Transverse colon (tissue), 4 donors: ENCODE measurements around the gene RHOB. TPM values are rescaled to one million over a fixed set of nuclear protein-coding genes. Genes with fewer than 3 reads are reported as not detected.
A peak's percentile ranks its signal among the peaks of the same experiment; 100 is the strongest.

Experiments
- DNase-seq: peaks from one replicate; pipeline ENCODE4 v3.0.0-alpha.2; 2019
- H3K27ac ChIP-seq, 4 donors: fragments of 200-600 bp; sonication (generic); 2 replicates each; pipeline ENCODE4 v1.5.1; 2016 to 2018; ENCODE audit warnings: inconsistent platforms in 4 of 4
- H3K27me3 ChIP-seq: fragments of 200-600 bp; sonication (generic); 2 replicates; pipeline ENCODE4 v1.5.1; 2017; ENCODE audit warnings: inconsistent platforms
- H3K36me3 ChIP-seq, 4 donors: fragments of 200-600 bp; sonication (generic); 2 replicates each; pipeline ENCODE4 v1.5.1; 2017 to 2019; ENCODE audit warnings: inconsistent platforms in 4 of 4
- H3K4me1 ChIP-seq, 4 donors: fragments of 200-600 bp; sonication (generic); 2 replicates each; pipeline ENCODE4 v1.5.1; 2017 to 2020; ENCODE audit warnings: inconsistent platforms in 4 of 4
- H3K4me3 ChIP-seq, 4 donors: fragments of 200-600 bp; sonication (generic); 1 replicate in 1 of 4; 2 replicates in 3 of 4; pipeline versions ENCODE4 v1.5.1 to v1.6.1; 2017 to 2019; ENCODE audit warnings: inconsistent platforms in 4 of 4
- H3K9me3 ChIP-seq, 2 donors: fragments of 200-600 bp; sonication (generic); 2 replicates each; pipeline ENCODE4 v1.5.1; 2017 to 2019; ENCODE audit warnings: inconsistent platforms in 2 of 2
- CTCF ChIP-seq, 5 experiments: fragments of 200-600 bp in 3 of 5; fragments of 450-650 bp in 2 of 5; sonication (generic) in 3 of 5; IDR thresholded peaks; 1 replicate in 2 of 5; 2 replicates in 3 of 5; pipeline ENCODE4 v1.5.1; 2016 to 2017; ENCODE audit warnings: antibody characterized with exemption in 5 of 5, inconsistent platforms in 3 of 5, mild to moderate bottlenecking in 2 of 5, moderate library complexity in 1 of 5
- EP300 ChIP-seq: sonication (generic); formaldehyde crosslinking; IDR thresholded peaks from one replicate; pipeline ENCODE4 v1.6.1; 2017; ENCODE audit warnings: antibody characterized with exemption, low read depth
- POLR2A ChIP-seq: fragments of 450-650 bp; IDR thresholded peaks from one replicate; pipeline ENCODE4 v1.6.1; 2016; ENCODE audit warnings: antibody characterized with exemption, mild to moderate bottlenecking, moderate library complexity
- POLR2AphosphoS5 ChIP-seq, 3 donors: sonication (generic); formaldehyde crosslinking; IDR thresholded peaks; one replicate each; pipeline ENCODE4 v1.6.1; 2016; ENCODE audit warnings: antibody characterized with exemption in 3 of 3
- WGBS, 2 donors: methylation state at CpG; one replicate each; pipeline ENCODE4 v1.1.5; 2018; ENCODE audit warnings: low coverage in 1 of 2; 5-methylcytosine and 5-hydroxymethylcytosine counted together
- in situ Hi-C, 4 donors: fragments of 200-750 bp; cut with MboI; loops; one replicate each; pipeline versions ENCODE4 v1.15.0 to v1.15.1; 2017; ENCODE audit warnings: low sequenced_read_pairs in 3 of 4, low pct_ligation_motif_present in 1 of 4, low pct_unique_long_range_greater_than_20kb in 1 of 4
- intact Hi-C: fragments of 100-400 bp; cut with DNase I; formaldehyde crosslinking; loops from one replicate; pipeline ENCODE4 v1.15.1; 2023; ENCODE audit warnings: low total_unique reads
- total RNA-seq, 4 donors: library from RNA; depleted of rRNA; stranded (reverse); fragments of >200 nt; gene quantifications; one replicate each; pipeline ENCODE4 v1.1.0, GENCODE V29; 2016

The RHOB gene
- total RNA-seq, 4 donors from 2014 or later, result 360 to 732 (median 532) TPM

- no peak for TF ChIP-seq EP300
- Histone ChIP-seq H3K36me3 (no peaks in the 10 kb centered on the region), H3K9me3 (no peaks in the 10 kb centered on the region), H3K4me1 (peaks cover 15 to 38% (median 24%) of the 10 kb centered on the region in 4 donors), H3K27ac (no peak overlapping the region), H3K4me3 (no peak overlapping the region), H3K27me3 (no peaks in the 10 kb centered on the region)
- intact Hi-C loops, result no loop called here
- 80 to 84% methylated on average over 1 to 10 of the region's 10 CpGs for WGBS, 2 donors
- peak; percentile 3 for DNase-seq
- in situ Hi-C loops, result loop anchor here in 1 of 4 donors (25.0 kb wide), 1 partner anchor 209 kb away; no protein-coding TSS in a partner anchor
Observed at GRCh38 chr2:20427931-20428526, 18.8 kb upstream of the RHOB start.

- no peak overlapping the region for H3K4me3 ChIP-seq
- H3K36me3 ChIP-seq, result no peaks in the 10 kb centered on the region
- intact Hi-C loops (no loop called here), in situ Hi-C loops (loop anchor here in 1 of 4 donors (25.0 kb wide), 1 partner anchor 208 kb away; no protein-coding TSS in a partner anchor)
- H3K9me3 ChIP-seq, result no peaks in the 10 kb centered on the region
- no peak for TF ChIP-seq EP300
- no peak for TF ChIP-seq CTCF (IDR thresholded peaks at IDR 0.05)
- no peak for TF ChIP-seq POLR2A
- TF ChIP-seq POLR2AphosphoS5 (IDR thresholded peaks at IDR 0.05), result no peak
- H3K27me3 ChIP-seq, result no peaks in the 10 kb centered on the region
- peak; percentile 2 for DNase-seq
- H3K27ac ChIP-seq, result peak overlapping the region; percentile 16 to 56 (median 50)
- WGBS, 2 donors, result 85 to 90% methylated on average over 5 to 11 of the region's 11 CpGs
- H3K4me1 ChIP-seq, result peaks cover 10 to 34% (median 20%) of the 10 kb centered on the region in 4 donors
Observed at GRCh38 chr2:20428717-20429490, 18.0 kb upstream of the RHOB start.

GRCh38 chr2:20429528-20429927 is 17.3 kb upstream of the RHOB start:
- H3K27ac ChIP-seq, result peak overlapping the region; percentile 45 to 56 (median 51)
- intact Hi-C loops (no loop called here), in situ Hi-C loops (loop anchor here in 1 of 4 donors (25.0 kb wide), 1 partner anchor 208 kb away; no protein-coding TSS in a partner anchor)
- H3K4me1 ChIP-seq, result peaks cover 7 to 29% (median 16%) of the 10 kb centered on the region in 4 donors
- DNase-seq, result peak; percentile 55
- TF ChIP-seq POLR2AphosphoS5 (IDR thresholded peaks at IDR 0.05), result no peak
- peak; percentile 34 for TF ChIP-seq POLR2A
- no peaks in the 10 kb centered on the region for H3K9me3 ChIP-seq
- H3K4me3 ChIP-seq, result no peak overlapping the region
- H3K27me3 ChIP-seq, result no peaks in the 10 kb centered on the region
- H3K36me3 ChIP-seq, result no peaks in the 10 kb centered on the region
- WGBS, 2 donors, result 22 to 30% methylated on average over 1 of the region's 1 CpG

GRCh38 chr2:20430035-20430434 is 16.8 kb upstream of the RHOB start:
- Histone ChIP-seq H3K4me3 (no peak overlapping the region), H3K27me3 (no peaks in the 10 kb centered on the region), H3K36me3 (no peaks in the 10 kb centered on the region), H3K9me3 (no peaks in the 10 kb centered on the region), H3K4me1 (peaks cover 4 to 24% (median 14%) of the 10 kb centered on the region in 4 donors), H3K27ac (peak overlapping the region; percentile 45 to 56 (median 51))
- WGBS, 2 donors, result 51 to 65% methylated on average over 4 of the region's 4 CpGs
- DNase-seq, result peak; percentile 4
- in situ Hi-C loops (loop anchor here in 2 of 4 donors (10.0 to 25.0 kb wide), 2 partner anchors 207 to 215 kb away; no protein-coding TSS in a partner anchor), intact Hi-C loops (no loop called here)
- TF ChIP-seq EP300, result no peak

- WGBS, 2 donors, result 75 to 82% methylated on average over 3 to 7 of the region's 7 CpGs
- intact Hi-C loops (no loop called here), in situ Hi-C loops (loop anchor here in 2 of 4 donors (10.0 to 25.0 kb wide), 2 partner anchors 207 to 214 kb away; no protein-coding TSS in a partner anchor)
- Histone ChIP-seq H3K27ac (peak overlapping the region in 3 of 4 donors; percentile 45 to 56 (median 46)), H3K4me3 (no peak overlapping the region), H3K36me3 (no peaks in the 10 kb centered on the region), H3K9me3 (no peaks in the 10 kb centered on the region), H3K4me1 (peaks cover 0 to 18% (median 10%) of the 10 kb centered on the region in 4 donors), H3K27me3 (no peaks in the 10 kb centered on the region)
- peak; percentile 6 for DNase-seq
- no peak for TF ChIP-seq POLR2AphosphoS5 (IDR thresholded peaks at IDR 0.05)
- no peak for TF ChIP-seq EP300
- TF ChIP-seq CTCF (IDR thresholded peaks at IDR 0.05), result no peak
- TF ChIP-seq POLR2A, result no peak
Observed at GRCh38 chr2:20430461-20431300, 16.2 kb upstream of the RHOB start.
